GM18951 (cell line): ENCODE data around the gene CTH.
"Not testable (repeated sequence)": the region's sequence is repeated elsewhere in the genome, so short reads cannot be mapped to it uniquely, and the experiment has no call there.

Source experiments
- POLR2A ChIP-seq: IDR thresholded peaks from 4 replicates; pipeline ENCODE4 v1.6.1; 2011; ENCODE audit warnings: mild to moderate bottlenecking; ENCODE audit not compliant: insufficient read length, insufficient read depth; ENCODE audit errors: extremely low read depth
- in situ Hi-C: fragments of 300-500 bp; cut with MboI; formaldehyde crosslinking; loops from one replicate; pipeline ENCODE4 v1.12.0; 2022; ENCODE audit warnings: low sequenced_read_pairs, mixed read lengths, inconsistent platforms; ENCODE audit not compliant: unreplicated experiment

Gene CTH

GRCh38 chr1:70443739-70444138 lies 32.7 kb downstream of the CTH start:
- in situ Hi-C loops: no loop called here
- TF ChIP-seq POLR2A: no peak

DNA sequence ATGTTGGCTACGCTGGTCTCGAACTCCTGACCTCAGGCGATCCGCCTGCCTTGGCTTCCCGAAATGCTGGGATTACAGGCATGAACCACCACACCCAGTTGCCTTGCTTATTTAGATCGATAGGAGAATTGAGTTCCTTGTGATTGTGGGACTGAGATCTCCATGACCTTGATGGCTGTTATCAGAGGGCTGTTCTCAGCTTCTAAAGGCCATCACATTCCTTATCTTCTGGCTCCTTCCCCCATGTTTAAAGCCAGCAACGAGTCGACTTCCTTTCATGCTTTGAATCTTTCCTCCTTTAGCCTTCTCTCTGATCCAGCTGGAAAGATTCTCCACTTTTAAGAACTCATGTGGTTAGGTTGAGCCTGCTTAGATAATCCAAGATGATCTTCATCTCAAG lies 38.0 kb downstream of the CTH start:
- in situ Hi-C loops: no loop called here
- TF ChIP-seq POLR2A: no peak

DNA sequence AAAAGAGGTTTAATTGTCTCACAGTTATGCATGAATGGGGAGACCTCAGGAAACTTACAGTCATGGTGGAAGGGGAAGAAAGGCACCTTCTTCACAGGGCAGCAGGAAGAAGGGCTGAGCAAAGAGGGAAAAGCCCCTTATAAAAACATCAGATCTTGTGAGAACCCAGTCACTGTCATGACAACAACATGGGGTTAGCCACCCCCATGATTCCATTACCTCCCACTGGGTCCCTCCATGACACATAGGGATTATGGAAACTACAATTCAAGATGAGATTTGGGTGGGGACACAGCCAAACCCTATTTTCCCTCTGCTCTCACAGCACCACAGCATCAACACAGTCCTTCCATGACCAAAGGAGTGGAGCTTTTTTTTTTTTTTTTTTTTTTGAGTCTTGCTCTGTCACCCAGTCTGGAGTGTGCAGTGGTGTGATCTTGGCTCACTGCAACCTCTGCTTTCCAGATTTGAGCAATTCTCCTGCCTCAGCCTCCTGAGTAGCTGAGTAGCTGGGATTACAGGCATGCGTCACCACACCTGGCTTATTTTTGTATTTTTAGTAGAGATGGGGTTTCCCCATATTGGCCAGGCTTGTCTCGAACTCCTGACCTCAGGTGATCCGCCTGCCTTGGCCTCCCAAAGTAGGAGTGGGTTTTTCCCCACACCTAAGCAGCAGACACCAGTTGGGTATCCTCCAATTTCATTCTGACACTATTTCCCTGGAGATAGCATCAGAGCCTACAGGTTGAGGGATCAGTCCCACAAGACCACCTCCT lies 41.3 kb downstream of the CTH start:
- in situ Hi-C loops: not testable (repeated sequence)

DNA sequence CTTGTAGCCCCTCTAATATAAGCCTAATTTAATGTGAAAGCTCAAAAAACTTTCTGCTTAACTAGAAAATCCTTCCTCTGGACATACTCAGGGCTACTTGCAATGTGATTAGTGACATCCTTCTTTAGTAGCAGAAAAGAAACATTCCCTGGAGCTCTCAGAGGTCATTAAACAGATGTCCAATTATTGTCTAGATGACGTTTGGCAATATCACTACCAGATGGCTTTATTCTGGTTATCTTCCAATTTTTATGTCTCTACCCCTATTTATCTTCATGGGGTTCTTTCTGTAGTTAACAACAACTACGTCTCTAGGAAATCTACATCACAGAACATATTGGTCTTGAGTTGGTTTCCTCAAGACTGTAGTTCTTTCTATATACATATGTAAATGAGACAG lies 44.2 kb downstream of the CTH start:
- in situ Hi-C loops: no loop called here

GRCh38 chr1:70458131-70458530 lies 47.1 kb downstream of the CTH start:
- in situ Hi-C loops: no loop called here

More for the DNA sequence above, 44.2 kb downstream of the CTH start:
- TF ChIP-seq POLR2A: no peak

GRCh38 chr1:70459496-70460225 lies 48.6 kb downstream of the CTH start:
- in situ Hi-C loops: no loop called here
- no peak for TF ChIP-seq POLR2A

More at GRCh38 chr1:70458131-70458530, 47.1 kb downstream of the CTH start:
- no peak for TF ChIP-seq POLR2A

- in situ Hi-C loops: not testable (repeated sequence)
Measured at GRCh38 chr1:70460740-70461713, 50.0 kb downstream of the CTH start.

- TF ChIP-seq POLR2A: no peak
- in situ Hi-C loops: no loop called here
Measured at GRCh38 chr1:70462611-70463010, 51.5 kb downstream of the CTH start.

- TF ChIP-seq POLR2A: no peak
- in situ Hi-C loops: no loop called here
Measured at GRCh38 chr1:70465911-70466310, 54.8 kb downstream of the CTH start.

GRCh38 chr1:70467531-70467930 lies 56.5 kb downstream of the CTH start:
- in situ Hi-C loops: no loop called here
- TF ChIP-seq POLR2A: no peak

DNA sequence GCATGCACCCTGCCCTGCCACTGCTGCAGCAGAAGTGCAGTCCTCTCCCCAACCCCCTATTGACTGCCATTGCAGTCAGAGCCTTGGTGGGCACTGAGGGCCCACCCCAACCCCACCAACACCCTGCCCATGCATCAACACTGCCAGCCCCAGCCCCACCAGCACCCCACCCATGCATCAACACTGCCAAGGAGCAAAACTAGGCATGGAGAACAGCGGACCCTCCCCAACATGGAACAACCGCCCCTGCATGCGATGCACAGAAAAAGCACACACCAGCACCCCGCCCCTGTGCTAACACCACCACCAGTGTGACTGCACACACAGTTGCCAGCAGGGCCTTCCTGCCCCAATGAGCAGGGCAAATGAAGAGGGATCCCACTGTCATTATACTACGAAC lies 57.1 kb downstream of the CTH start:
- no peak for TF ChIP-seq POLR2A
- in situ Hi-C loops: no loop called here

- in situ Hi-C loops: not testable (repeated sequence)
Measured at GRCh38 chr1:70469184-70469583, 58.1 kb downstream of the CTH start.

- no peak for TF ChIP-seq POLR2A
- in situ Hi-C loops: no loop called here
Measured at GRCh38 chr1:70475023-70475422, 64.0 kb downstream of the CTH start.
